ENCODE data around the gene TXNDC12. TPM values are rescaled to one million over a fixed set of nuclear protein-coding genes. Genes with fewer than 3 reads are reported as not detected.
"Not testable (repeated sequence)": the region's sequence is repeated elsewhere in the genome, so short reads cannot be mapped to it uniquely, and the experiment has no call there.

TXNDC12 gene
- total RNA-seq (43.9 TPM), polyA plus RNA-seq (27.2 TPM)
- long read RNA-seq, donor 1, partial matches to known transcripts: 0 of 15 reads
- long read RNA-seq, donor 1, other reads (novel, unspliced or antisense): 12 of 15 reads
- long read RNA-seq, donor 2, transcript TXNDC12-201 (7 exons, 2,396 nt): major isoform, 60 of 343 reads
- long read RNA-seq, donor 2, partial matches to known transcripts: 243 of 343 reads
- long read RNA-seq, donor 2, other reads (novel, unspliced or antisense): 39 of 343 reads
- long read RNA-seq, donor 3, transcript TXNDC12-201 (7 exons, 2,396 nt): major isoform, 52 of 52 reads
- long read RNA-seq, donor 3, partial matches to known transcripts: 0 of 52 reads
- long read RNA-seq, donor 3, other reads (novel, unspliced or antisense): 0 of 52 reads
- long read RNA-seq, donor 4, transcript TXNDC12-201 (7 exons, 2,396 nt): major isoform, 15 of 23 reads
- long read RNA-seq, donor 4, partial matches to known transcripts: 8 of 23 reads
- long read RNA-seq, donor 4, other reads (novel, unspliced or antisense): 0 of 23 reads
- long read RNA-seq, donor 5, transcript TXNDC12-201 (7 exons, 2,396 nt): major isoform, 68 of 99 reads
- long read RNA-seq, donor 5, partial matches to known transcripts: 31 of 99 reads
- long read RNA-seq, donor 5, other reads (novel, unspliced or antisense): 0 of 99 reads
- long read RNA-seq, donor 6, transcript TXNDC12-201 (7 exons, 2,396 nt): major isoform, 31 of 144 reads
- long read RNA-seq, donor 6, partial matches to known transcripts: 18 of 144 reads
- long read RNA-seq, donor 6, other reads (novel, unspliced or antisense): 94 of 144 reads
- long read RNA-seq, donor 7, transcript TXNDC12-201 (7 exons, 2,396 nt): major isoform, 34 of 289 reads
- long read RNA-seq, donor 7, partial matches to known transcripts: 208 of 289 reads
- long read RNA-seq, donor 7, other reads (novel, unspliced or antisense): 47 of 289 reads
- long read RNA-seq, donor 8, transcript TXNDC12-201 (7 exons, 2,396 nt): major isoform, 23 of 23 reads
- long read RNA-seq, donor 8, partial matches to known transcripts: 0 of 23 reads
- long read RNA-seq, donor 8, other reads (novel, unspliced or antisense): 0 of 23 reads
- long read RNA-seq, donor 9, transcript TXNDC12-201 (7 exons, 2,396 nt): major isoform, 26 of 26 reads
- long read RNA-seq, donor 9, partial matches to known transcripts: 0 of 26 reads
- long read RNA-seq, donor 9, other reads (novel, unspliced or antisense): 0 of 26 reads
- long read RNA-seq, donor 10, transcript TXNDC12-201 (7 exons, 2,396 nt): major isoform, 31 of 156 reads
- long read RNA-seq, donor 10, partial matches to known transcripts: 52 of 156 reads
- long read RNA-seq, donor 10, other reads (novel, unspliced or antisense): 73 of 156 reads

GRCh38 chr1:52055066-52055865 is at the start of gene TXNDC12:
Gene TXNDC12 (minus strand): TSS chr1:52055191. CDS start chr1:52055096, 95 bp downstream.
- Histone ChIP-seq H3K36me3 (ENCODE audit: control insufficient read depth in 2 of 2, insufficient read depth in 2 of 2, low read length in 1 of 2) (peaks cover 6 to 22% of the 10 kb centered on the region in 2 donors), H3K4me3 (ENCODE audit: low read length in 2 of 2) (peak within 1 kb of the TSS; percentile 68 to 73), H3K27ac (ENCODE audit: low read depth in 1 of 2, low read length in 1 of 2) (peak within 1 kb of the TSS; percentile 93 to 96), H3K27me3 (ENCODE audit: control insufficient read depth in 2 of 2, insufficient read depth in 1 of 2, low read length in 1 of 2) (no peaks in the 10 kb centered on the region), H3K4me1 (ENCODE audit: control insufficient read depth in 2 of 2, insufficient read depth in 2 of 2, low read length in 2 of 2) (peaks cover 17 to 18% of the 10 kb centered on the region in 2 donors), H3K9me3 (ENCODE audit: control insufficient read depth in 2 of 2, insufficient read depth in 1 of 2, low read length in 1 of 2) (no peaks in the 10 kb centered on the region)
- under 1% methylated on average over 45 of the region's 45 CpGs for WGBS
- peak; percentile 51 to 88 (median 79) for DNase-seq (ENCODE audit: low read depth in 6 of 9, low spot score in 9 of 9)

GRCh38 chr1:52102336-52103013 is 47.5 kb upstream of the TXNDC12 start:
- H3K27ac ChIP-seq (ENCODE audit: low read depth in 1 of 2, low read length in 1 of 2): no peak overlapping the region

GRCh38 chr1:52098139-52098871 is 43.3 kb upstream of the TXNDC12 start:
- H3K27ac ChIP-seq (ENCODE audit: low read depth in 1 of 2, low read length in 1 of 2): no peak overlapping the region
- no peaks in the 10 kb centered on the region for H3K9me3 ChIP-seq (ENCODE audit: control insufficient read depth in 2 of 2, insufficient read depth in 1 of 2, low read length in 1 of 2)
- 89% methylated on average over 8 of the region's 8 CpGs for WGBS
- no peak for DNase-seq (ENCODE audit: low read depth in 6 of 9, low spot score in 9 of 9)
- no peaks in the 10 kb centered on the region for H3K36me3 ChIP-seq (ENCODE audit: control insufficient read depth in 2 of 2, insufficient read depth in 2 of 2, low read length in 1 of 2)
- no peak overlapping the region for H3K4me3 ChIP-seq (ENCODE audit: low read length in 2 of 2)
- H3K27me3 ChIP-seq (ENCODE audit: control insufficient read depth in 2 of 2, insufficient read depth in 1 of 2, low read length in 1 of 2): no peaks in the 10 kb centered on the region
- peaks cover 0 to 3% of the 10 kb centered on the region in 2 donors for H3K4me1 ChIP-seq (ENCODE audit: control insufficient read depth in 2 of 2, insufficient read depth in 2 of 2, low read length in 2 of 2)

More at GRCh38 chr1:52102336-52103013, 47.5 kb upstream of the TXNDC12 start:
- H3K36me3 ChIP-seq (ENCODE audit: control insufficient read depth in 2 of 2, insufficient read depth in 2 of 2, low read length in 1 of 2): no peaks in the 10 kb centered on the region
- DNase-seq (ENCODE audit: low read depth in 6 of 9, low spot score in 9 of 9): no peak
- H3K9me3 ChIP-seq (ENCODE audit: control insufficient read depth in 2 of 2, insufficient read depth in 1 of 2, low read length in 1 of 2): no peaks in the 10 kb centered on the region
- 100% methylated on average over 1 of the region's 1 CpG for WGBS
- H3K4me3 ChIP-seq (ENCODE audit: low read length in 2 of 2): no peak overlapping the region
- H3K27me3 ChIP-seq (ENCODE audit: control insufficient read depth in 2 of 2, insufficient read depth in 1 of 2, low read length in 1 of 2): no peaks in the 10 kb centered on the region
- peaks cover 0 to 3% of the 10 kb centered on the region in 2 donors for H3K4me1 ChIP-seq (ENCODE audit: control insufficient read depth in 2 of 2, insufficient read depth in 2 of 2, low read length in 2 of 2)

- DNase-seq (ENCODE audit: low read depth in 6 of 9, low spot score in 9 of 9): no peak
- Histone ChIP-seq H3K4me3 (ENCODE audit: low read length in 2 of 2) (no peak overlapping the region), H3K27ac (ENCODE audit: low read depth in 1 of 2, low read length in 1 of 2) (no peak overlapping the region), H3K9me3 (ENCODE audit: control insufficient read depth in 2 of 2, insufficient read depth in 1 of 2, low read length in 1 of 2) (no peaks in the 10 kb centered on the region), H3K4me1 (ENCODE audit: control insufficient read depth in 2 of 2, insufficient read depth in 2 of 2, low read length in 2 of 2) (no peaks in the 10 kb centered on the region), H3K27me3 (ENCODE audit: control insufficient read depth in 2 of 2, insufficient read depth in 1 of 2, low read length in 1 of 2) (no peaks in the 10 kb centered on the region), H3K36me3 (ENCODE audit: control insufficient read depth in 2 of 2, insufficient read depth in 2 of 2, low read length in 1 of 2) (peaks cover 0 to 2% of the 10 kb centered on the region in 2 donors)
- 90% methylated on average over 8 of the region's 8 CpGs for WGBS
Measured at GRCh38 chr1:52096216-52096615, 41.2 kb upstream of the TXNDC12 start.

GRCh38 chr1:52094300-52094699 is 39.3 kb upstream of the TXNDC12 start:
- not testable (repeated sequence) for H3K9me3 ChIP-seq (ENCODE audit: control insufficient read depth in 2 of 2, insufficient read depth in 1 of 2, low read length in 1 of 2); H3K27me3 ChIP-seq (ENCODE audit: control insufficient read depth in 2 of 2, insufficient read depth in 1 of 2, low read length in 1 of 2); H3K4me1 ChIP-seq (ENCODE audit: control insufficient read depth in 2 of 2, insufficient read depth in 2 of 2, low read length in 2 of 2); DNase-seq (ENCODE audit: low read depth in 6 of 9, low spot score in 9 of 9); H3K4me3 ChIP-seq (ENCODE audit: low read length in 2 of 2); H3K36me3 ChIP-seq (ENCODE audit: control insufficient read depth in 2 of 2, insufficient read depth in 2 of 2, low read length in 1 of 2); H3K27ac ChIP-seq (ENCODE audit: low read depth in 1 of 2, low read length in 1 of 2)
- WGBS: 96% methylated on average over 7 of the region's 7 CpGs

- peaks cover 12 to 28% of the 10 kb centered on the region in 2 donors for H3K36me3 ChIP-seq (ENCODE audit: control insufficient read depth in 2 of 2, insufficient read depth in 2 of 2, low read length in 1 of 2)
- not testable (repeated sequence) for H3K27ac ChIP-seq (ENCODE audit: low read depth in 1 of 2, low read length in 1 of 2); H3K4me1 ChIP-seq (ENCODE audit: control insufficient read depth in 2 of 2, insufficient read depth in 2 of 2, low read length in 2 of 2); H3K9me3 ChIP-seq (ENCODE audit: control insufficient read depth in 2 of 2, insufficient read depth in 1 of 2, low read length in 1 of 2); H3K4me3 ChIP-seq (ENCODE audit: low read length in 2 of 2); DNase-seq (ENCODE audit: low read depth in 6 of 9, low spot score in 9 of 9); H3K27me3 ChIP-seq (ENCODE audit: control insufficient read depth in 2 of 2, insufficient read depth in 1 of 2, low read length in 1 of 2)
Measured at GRCh38 chr1:52087892-52088291, 32.9 kb upstream of the TXNDC12 start.

GRCh38 chr1:52080014-52080415 is 25.0 kb upstream of the TXNDC12 start:
- 98% methylated on average over 3 of the region's 3 CpGs for WGBS

More at GRCh38 chr1:52080014-52080415, 25.0 kb upstream of the TXNDC12 start:
- H3K27ac ChIP-seq (ENCODE audit: low read depth in 1 of 2, low read length in 1 of 2): no peak overlapping the region
- H3K4me1 ChIP-seq (ENCODE audit: control insufficient read depth in 2 of 2, insufficient read depth in 2 of 2, low read length in 2 of 2): no peaks in the 10 kb centered on the region
- H3K36me3 ChIP-seq (ENCODE audit: control insufficient read depth in 2 of 2, insufficient read depth in 2 of 2, low read length in 1 of 2): peaks cover 14 to 22% of the 10 kb centered on the region in 2 donors
- no peaks in the 10 kb centered on the region for H3K27me3 ChIP-seq (ENCODE audit: control insufficient read depth in 2 of 2, insufficient read depth in 1 of 2, low read length in 1 of 2)
- H3K9me3 ChIP-seq (ENCODE audit: control insufficient read depth in 2 of 2, insufficient read depth in 1 of 2, low read length in 1 of 2): no peaks in the 10 kb centered on the region
- no peak for DNase-seq (ENCODE audit: low read depth in 6 of 9, low spot score in 9 of 9)
- no peak overlapping the region for H3K4me3 ChIP-seq (ENCODE audit: low read length in 2 of 2)
